ENCODE measurements around the gene FLOT1. TPM values are rescaled to one million over a fixed set of nuclear protein-coding genes. Genes with fewer than 3 reads are reported as not detected.
"Not testable (repeated sequence)": the region's sequence is repeated elsewhere in the genome, so short reads cannot be mapped to it uniquely, and the experiment has no call there.

FLOT1 gene
- total RNA-seq, 1 experiment from 2014 or later = 92.2 TPM

DNA sequence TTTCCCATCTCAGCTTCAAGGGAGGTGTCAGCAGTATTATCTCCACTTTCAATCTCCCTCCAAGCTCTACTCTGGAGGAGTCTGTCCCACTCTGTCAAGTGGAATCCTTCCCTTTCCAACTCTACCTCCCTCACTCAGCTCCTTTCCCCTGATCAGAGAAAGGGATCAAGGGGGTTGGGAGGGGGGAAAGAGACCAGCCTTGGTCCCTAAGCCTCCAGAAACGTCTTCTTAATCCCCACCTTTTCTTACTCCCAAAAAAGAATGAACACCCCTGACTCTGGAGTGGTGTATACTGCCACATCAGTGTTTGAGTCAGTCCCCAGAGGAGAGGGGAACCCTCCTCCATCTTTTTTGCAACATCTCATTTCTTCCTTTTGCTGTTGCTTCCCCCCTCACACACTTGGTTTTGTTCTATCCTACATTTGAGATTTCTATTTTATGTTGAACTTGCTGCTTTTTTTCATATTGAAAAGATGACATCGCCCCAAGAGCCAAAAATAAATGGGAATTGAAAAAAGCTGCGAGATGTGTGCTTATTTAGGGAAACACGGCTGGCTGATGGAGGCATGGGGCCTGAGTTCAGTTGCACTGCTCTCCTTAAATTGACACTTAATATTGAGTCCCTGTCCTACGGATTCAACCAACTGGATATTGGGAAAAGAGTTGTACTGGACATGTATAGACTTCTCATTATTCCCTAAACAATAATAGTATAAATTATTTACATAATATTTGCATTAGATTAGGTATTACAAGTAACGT, 17.4 kb downstream of the FLOT1 start:
- peaks cover 62% of the 10 kb centered on the region for H3K36me3 ChIP-seq
- no peaks in the 10 kb centered on the region for H3K9me3 ChIP-seq (replicated peaks)
- no peak overlapping the region for H3K4me3 ChIP-seq
- no peaks in the 10 kb centered on the region for H3K27me3 ChIP-seq
- no peak overlapping the region for H3K27ac ChIP-seq
- no peaks in the 10 kb centered on the region for H3K4me1 ChIP-seq
- peak in 1 of 2 experiments; percentile 28 for DNase-seq

- H3K9me3 ChIP-seq (replicated peaks); H3K4me1 ChIP-seq; DNase-seq; H3K27ac ChIP-seq; H3K27me3 ChIP-seq; H3K4me3 ChIP-seq: not testable (repeated sequence)
- H3K36me3 ChIP-seq = peaks cover 58% of the 10 kb centered on the region
Observed at GRCh38 chr6:30723843-30724741, 18.4 kb downstream of the FLOT1 start.

- DNase-seq; H3K9me3 ChIP-seq (replicated peaks); H3K27ac ChIP-seq; H3K27me3 ChIP-seq; H3K4me1 ChIP-seq: not testable (repeated sequence)
- peak overlapping the region; percentile 92; the same call in 1 of the 2 replicates for H3K4me3 ChIP-seq
- peaks cover 57% of the 10 kb centered on the region for H3K36me3 ChIP-seq
Observed at GRCh38 chr6:30723159-30723842, 19.2 kb downstream of the FLOT1 start.

DNA sequence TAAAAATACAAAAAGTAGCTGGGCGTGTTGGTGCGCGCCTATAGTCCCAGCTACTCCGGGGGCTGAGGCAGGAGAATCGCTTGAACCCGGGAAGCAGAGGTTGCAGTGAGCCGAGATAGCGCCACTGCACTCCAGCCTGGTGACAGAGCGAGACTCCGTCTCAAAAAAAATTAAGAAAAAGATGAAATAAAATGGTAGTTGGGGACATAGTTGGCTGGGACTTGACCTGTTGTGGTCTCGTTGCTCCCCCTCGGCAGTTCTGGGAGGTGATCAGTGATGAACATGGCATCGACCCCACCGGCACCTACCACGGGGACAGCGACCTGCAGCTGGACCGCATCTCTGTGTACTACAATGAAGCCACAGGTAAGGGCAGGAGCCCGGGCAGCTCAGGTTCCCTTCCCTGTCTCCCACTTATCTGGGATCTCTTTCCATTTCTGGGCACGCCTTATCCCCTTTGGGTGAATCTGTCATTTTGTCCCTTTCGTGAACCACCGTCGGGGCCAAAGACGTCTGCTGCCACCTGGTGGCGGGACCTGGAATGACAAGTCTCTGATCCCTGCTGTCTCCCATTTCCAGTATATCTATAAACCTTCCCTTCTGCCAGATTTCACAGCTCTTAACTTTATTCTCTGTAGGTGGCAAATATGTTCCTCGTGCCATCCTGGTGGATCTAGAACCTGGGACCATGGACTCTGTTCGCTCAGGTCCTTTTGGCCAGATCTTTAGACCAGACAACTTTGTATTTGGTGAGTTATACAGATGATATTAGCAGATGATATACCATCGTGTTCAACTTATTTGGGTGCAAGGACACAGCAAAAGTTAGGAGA, 20.0 kb downstream of the FLOT1 start:
- peaks cover 57% of the 10 kb centered on the region for H3K36me3 ChIP-seq
- peak overlapping the region; percentile 92 for H3K4me3 ChIP-seq
- H3K9me3 ChIP-seq (replicated peaks) = no peaks in the 10 kb centered on the region
- H3K4me1 ChIP-seq = no peaks in the 10 kb centered on the region
- peak overlapping the region; percentile 95 for H3K27ac ChIP-seq
- H3K27me3 ChIP-seq = no peaks in the 10 kb centered on the region
- peak; percentile 61 to 82 for DNase-seq

- not testable (repeated sequence) for H3K4me1 ChIP-seq, DNase-seq
- H3K36me3 ChIP-seq = peaks cover 55% of the 10 kb centered on the region
Observed at GRCh38 chr6:30722025-30722279, 20.5 kb downstream of the FLOT1 start.

DNA sequence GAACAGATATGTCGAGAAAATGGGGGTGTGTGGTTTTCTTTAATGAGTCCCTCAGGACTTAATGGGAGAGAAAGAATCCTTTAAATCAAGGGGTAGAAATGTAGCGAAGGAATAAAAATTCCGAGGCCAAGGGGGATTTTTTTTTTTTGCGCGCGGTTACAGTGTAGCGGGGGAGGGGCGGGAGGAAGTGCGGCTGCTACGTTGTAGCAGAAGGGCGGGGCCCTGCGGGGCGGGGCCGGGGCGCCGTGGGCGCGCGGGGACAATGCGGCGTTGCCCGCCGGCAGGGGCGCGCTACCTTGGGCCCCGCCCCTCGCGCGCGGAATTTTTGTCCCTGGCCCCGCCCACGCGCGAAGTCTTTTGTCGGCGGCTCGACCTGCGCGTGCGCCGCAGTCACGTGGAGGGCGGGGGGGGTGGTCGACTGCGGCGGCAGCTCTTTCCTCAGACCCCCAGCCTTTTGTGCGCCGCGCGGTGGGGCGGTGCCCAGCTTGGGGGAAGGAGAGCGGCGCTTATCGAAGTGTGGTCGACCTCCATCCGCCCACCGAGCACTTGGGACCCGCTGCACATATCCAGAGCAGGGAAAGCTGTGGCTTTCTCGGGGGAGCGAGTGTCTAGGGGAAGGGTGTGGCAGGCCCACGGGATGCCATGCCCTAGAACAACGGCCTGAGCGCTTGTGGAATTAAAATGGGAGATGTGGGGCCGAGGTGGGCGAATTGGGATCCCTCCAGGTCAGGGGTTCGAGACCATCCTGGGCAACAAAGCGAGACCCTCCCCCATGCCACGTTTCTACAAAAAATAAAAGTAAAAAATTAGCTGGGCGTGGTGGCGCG, 21.1 kb downstream of the FLOT1 start:
- H3K4me3 ChIP-seq = peak overlapping the region; percentile 92
- H3K27me3 ChIP-seq = no peaks in the 10 kb centered on the region
- peaks cover 2% of the 10 kb centered on the region; the same call in 1 of the 2 replicates for H3K4me1 ChIP-seq
- no peaks in the 10 kb centered on the region for H3K9me3 ChIP-seq (replicated peaks)
- peak; percentile 87 to 92 for DNase-seq
- H3K36me3 ChIP-seq = peaks cover 51% of the 10 kb centered on the region
- H3K27ac ChIP-seq = peak overlapping the region; percentile 95

More at GRCh38 chr6:30722025-30722279, 20.5 kb downstream of the FLOT1 start:
- H3K27ac ChIP-seq = peak overlapping the region; percentile 95
- H3K9me3 ChIP-seq (replicated peaks); H3K27me3 ChIP-seq: not testable (repeated sequence)
- H3K4me3 ChIP-seq = peak overlapping the region; percentile 92

GRCh38 chr6:30720738-30721197, 21.7 kb downstream of the FLOT1 start:
- peak overlapping the region; percentile 92 for H3K4me3 ChIP-seq
- peaks cover 6% of the 10 kb centered on the region; the same call in 1 of the 2 replicates for H3K4me1 ChIP-seq
- peak overlapping the region; percentile 95 for H3K27ac ChIP-seq
- H3K36me3 ChIP-seq = peaks cover 50% of the 10 kb centered on the region
- H3K27me3 ChIP-seq = no peaks in the 10 kb centered on the region
- H3K9me3 ChIP-seq (replicated peaks) = no peaks in the 10 kb centered on the region
- peak; percentile 70 to 76 for DNase-seq

DNA sequence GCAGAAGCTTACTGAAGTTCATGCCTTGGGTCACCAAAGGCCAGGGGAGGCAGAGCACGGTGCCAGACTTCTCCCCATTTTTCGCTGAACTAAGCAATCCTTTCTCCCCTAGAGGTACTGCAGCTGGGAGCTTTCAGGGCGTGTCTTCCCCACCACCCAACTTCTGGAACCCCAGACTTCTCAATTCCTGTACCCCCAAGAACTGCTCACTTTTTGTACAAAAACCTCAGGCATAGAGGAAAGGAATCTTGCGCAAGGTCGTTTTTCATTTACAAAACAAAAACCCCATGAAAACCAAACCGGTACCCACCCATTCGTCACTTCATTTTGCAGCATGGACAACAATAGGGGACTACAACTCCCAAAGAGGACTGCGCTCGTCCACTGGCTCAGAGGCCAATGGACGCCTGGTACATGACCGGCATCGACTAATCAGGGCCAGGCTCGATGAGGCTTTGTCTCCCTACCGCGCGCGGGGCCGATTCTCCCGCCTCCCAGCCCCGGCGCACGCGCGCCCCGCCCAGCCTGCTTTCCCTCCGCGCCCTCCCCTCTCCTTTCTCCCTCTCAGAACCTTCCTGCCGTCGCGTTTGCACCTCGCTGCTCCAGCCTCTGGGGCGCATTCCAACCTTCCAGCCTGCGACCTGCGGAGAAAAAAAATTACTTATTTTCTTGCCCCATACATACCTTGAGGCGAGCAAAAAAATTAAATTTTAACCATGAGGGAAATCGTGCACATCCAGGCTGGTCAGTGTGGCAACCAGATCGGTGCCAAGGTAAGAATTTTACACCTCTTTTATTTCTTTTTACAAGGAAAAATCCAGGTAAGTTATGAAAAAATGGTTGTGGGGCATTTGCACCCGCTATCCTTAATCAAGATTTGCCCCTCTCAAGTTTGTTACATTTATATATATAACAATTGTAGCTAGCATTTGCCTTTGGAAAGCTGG, 22.4 kb downstream of the FLOT1 start, which contains the start of gene TUBB:
Gene TUBB, plus strand, starts transcription at position 562 of the 947 bp plus-strand sequence. Its CDS starts 155 bp downstream, at position 717.
- H3K27me3 ChIP-seq = no peaks in the 10 kb centered on the region
- H3K9me3 ChIP-seq (replicated peaks) = no peaks in the 10 kb centered on the region
- H3K4me1 ChIP-seq = peaks cover 6% of the 10 kb centered on the region; the same call in 1 of the 2 replicates
- DNase-seq = peak; percentile 97 to 98
- H3K27ac ChIP-seq = peak within 1 kb of the TSS; percentile 95
- H3K4me3 ChIP-seq = peak within 1 kb of the TSS; percentile 92
- H3K36me3 ChIP-seq = peaks cover 43% of the 10 kb centered on the region

DNA sequence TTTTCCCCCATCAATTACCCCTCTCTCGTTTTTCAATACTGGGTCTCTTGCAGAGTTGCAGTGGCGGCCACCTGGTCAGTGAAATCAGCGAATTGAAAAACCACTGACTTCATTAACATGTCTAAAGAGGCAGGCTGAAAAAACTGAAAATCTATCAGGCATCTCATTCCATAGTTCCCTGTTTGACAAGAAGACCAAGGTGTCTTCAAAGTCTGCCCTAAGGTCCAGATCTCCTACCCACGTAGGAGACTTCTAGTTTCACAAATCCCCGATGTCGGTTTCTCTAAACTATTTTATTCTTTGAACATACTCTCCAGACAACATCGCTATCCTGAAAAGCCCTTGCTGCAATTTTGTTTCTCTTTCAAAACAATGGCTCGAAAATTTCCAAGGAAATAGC, 23.1 kb downstream of the FLOT1 start:
- Histone ChIP-seq H3K9me3 (replicated peaks) (no peaks in the 10 kb centered on the region), H3K4me1 (peaks cover 6% of the 10 kb centered on the region; the same call in 1 of the 2 replicates), H3K4me3 (peak overlapping the region; percentile 92), H3K36me3 (peaks cover 40% of the 10 kb centered on the region), H3K27ac (peak overlapping the region; percentile 95), H3K27me3 (no peaks in the 10 kb centered on the region)
- DNase-seq = peak in 1 of 2 experiments; percentile 42

- DNase-seq, H3K4me1 ChIP-seq: not testable (repeated sequence)
- H3K4me3 ChIP-seq = peak overlapping the region; percentile 52
Observed at GRCh38 chr6:30717845-30718720, 24.4 kb downstream of the FLOT1 start.

GRCh38 chr6:30717129-30717844, 25.2 kb downstream of the FLOT1 start, which contains the start of gene MDC1:
Gene MDC1, minus strand, starts transcription at chr6:30717281. Its CDS starts 2,106 bp downstream, at chr6:30715175.
- Histone ChIP-seq H3K36me3 (peaks cover 29% of the 10 kb centered on the region), H3K4me3 (peak within 1 kb of the TSS; percentile 61), H3K27me3 (no peaks in the 10 kb centered on the region), H3K4me1 (peaks cover 6% of the 10 kb centered on the region; the same call in 1 of the 2 replicates), H3K9me3 (replicated peaks) (no peaks in the 10 kb centered on the region), H3K27ac (peak within 1 kb of the TSS; percentile 94)
- peak; percentile 99 to 100 for DNase-seq

More at GRCh38 chr6:30717845-30718720, 24.4 kb downstream of the FLOT1 start:
- not testable (repeated sequence) for H3K9me3 ChIP-seq (replicated peaks); H3K27me3 ChIP-seq
- Histone ChIP-seq H3K27ac (peak overlapping the region; percentile 78), H3K36me3 (peaks cover 34% of the 10 kb centered on the region)

All from SJCRH30 (cell line).